Measurements from ENCODE around the gene LMF2. TPM values are rescaled to one million over a fixed set of nuclear protein-coding genes. Genes with fewer than 3 reads are reported as not detected.

Gene LMF2
- total RNA-seq (113 TPM), polyA plus RNA-seq (10 to 100 TPM; 21.5 to 24.2 (median 21.7) TPM)

- Histone ChIP-seq H3K27ac (ENCODE audit: insufficient read depth, low read length, poor library complexity, severe bottlenecking) (peak within 1 kb of the TSS; percentile 95), H3K4me1 (ENCODE audit: control insufficient read depth, insufficient read depth, low read length, poor library complexity, severe bottlenecking) (peaks cover 29% of the 10 kb centered on the region), H3K36me3 (ENCODE audit: control insufficient read depth, insufficient read depth, low read length) (peaks cover 18% of the 10 kb centered on the region), H3K4me3 (ENCODE audit: low read depth, low read length) (peak within 1 kb of the TSS; percentile 82), H3K9me3 (ENCODE audit: control insufficient read depth in 2 of 2, low read length in 2 of 2) (no peaks in the 10 kb centered on the region), H3K27me3 (ENCODE audit: control insufficient read depth, insufficient read depth, low read length) (no peaks in the 10 kb centered on the region)
- Mint-ChIP-seq H3K4me3 (peak within 1 kb of the TSS; percentile 93 to 97 (median 96)), H3K9me3 (no peaks in the 10 kb centered on the region), H3K36me3 (peaks cover 5% of the 10 kb centered on the region), H3K4me1 (peaks cover 0 to 30% (median 14%) of the 10 kb centered on the region in 4 donors), H3K27me3 (peaks cover 4% of the 10 kb centered on the region), H3K27ac (peak within 1 kb of the TSS; percentile 94 to 99 (median 99))
- ATAC-seq (ENCODE audit: low read depth in 2 of 2) (peak; percentile 78 to 79), DNase-seq (peak; percentile 86 to 89 (median 89))
Observed at GRCh38 chr22:50507421-50507990, at the start of gene LMF2. LMF2 (minus strand) TSS chr22:50507702; CDS start chr22:50507675, 27 bp downstream.

GRCh38 chr22:50556703-50557102 is 49.2 kb upstream of the LMF2 start:
- DNase-seq (no peak), ATAC-seq (ENCODE audit: low read depth in 2 of 2) (no peak)
- no peaks in the 10 kb centered on the region for H3K9me3 ChIP-seq (ENCODE audit: control insufficient read depth in 2 of 2, low read length in 2 of 2)
- H3K4me3 ChIP-seq (ENCODE audit: low read depth, low read length), result no peak overlapping the region
- H3K27ac Mint-ChIP-seq, result no peak overlapping the region
- no peaks in the 10 kb centered on the region for H3K36me3 ChIP-seq (ENCODE audit: control insufficient read depth, insufficient read depth, low read length)
- no peak overlapping the region for H3K27ac ChIP-seq (ENCODE audit: insufficient read depth, low read length, poor library complexity, severe bottlenecking)
- H3K27me3 ChIP-seq (ENCODE audit: control insufficient read depth, insufficient read depth, low read length), result no peaks in the 10 kb centered on the region
- peaks cover 0 to 2% (median 0%) of the 10 kb centered on the region in 7 donors for H3K9me3 Mint-ChIP-seq
- H3K4me1 ChIP-seq (ENCODE audit: control insufficient read depth, insufficient read depth, low read length, poor library complexity, severe bottlenecking), result no peaks in the 10 kb centered on the region
- H3K4me1 Mint-ChIP-seq, result peaks cover 0 to 10% (median 6%) of the 10 kb centered on the region in 4 donors
- H3K36me3 Mint-ChIP-seq, result no peaks in the 10 kb centered on the region
- peaks cover 16% of the 10 kb centered on the region for H3K27me3 Mint-ChIP-seq
- peak overlapping the region in 1 of 4 donors; percentile 14 for H3K4me3 Mint-ChIP-seq

- no peaks in the 10 kb centered on the region for H3K9me3 Mint-ChIP-seq
- H3K36me3 ChIP-seq (ENCODE audit: control insufficient read depth, insufficient read depth, low read length), result no peaks in the 10 kb centered on the region
- H3K27ac Mint-ChIP-seq, result no peak overlapping the region
- no peak overlapping the region for H3K27ac ChIP-seq (ENCODE audit: insufficient read depth, low read length, poor library complexity, severe bottlenecking)
- DNase-seq, result no peak
- no peaks in the 10 kb centered on the region for H3K27me3 ChIP-seq (ENCODE audit: control insufficient read depth, insufficient read depth, low read length)
- peaks cover 0 to 24% (median 10%) of the 10 kb centered on the region in 4 donors for H3K4me1 Mint-ChIP-seq
- no peak for ATAC-seq (ENCODE audit: low read depth in 2 of 2)
- no peak overlapping the region for H3K4me3 ChIP-seq (ENCODE audit: low read depth, low read length)
- peaks cover 5% of the 10 kb centered on the region for H3K27me3 Mint-ChIP-seq
- no peaks in the 10 kb centered on the region for H3K36me3 Mint-ChIP-seq
- H3K9me3 ChIP-seq (ENCODE audit: control insufficient read depth in 2 of 2, low read length in 2 of 2), result no peaks in the 10 kb centered on the region
- peaks cover 22% of the 10 kb centered on the region for H3K4me1 ChIP-seq (ENCODE audit: control insufficient read depth, insufficient read depth, low read length, poor library complexity, severe bottlenecking)
- no peak overlapping the region for H3K4me3 Mint-ChIP-seq
Observed at GRCh38 chr22:50553310-50553709, 45.8 kb upstream of the LMF2 start.

- peak overlapping the region; percentile 73 to 83 (median 80) for H3K4me3 Mint-ChIP-seq
- no peaks in the 10 kb centered on the region for H3K36me3 Mint-ChIP-seq
- DNase-seq, result no peak
- peaks cover 0 to 29% (median 10%) of the 10 kb centered on the region in 4 donors for H3K4me1 Mint-ChIP-seq
- Histone ChIP-seq H3K36me3 (ENCODE audit: control insufficient read depth, insufficient read depth, low read length) (no peaks in the 10 kb centered on the region), H3K4me3 (ENCODE audit: low read depth, low read length) (no peak overlapping the region), H3K27ac (ENCODE audit: insufficient read depth, low read length, poor library complexity, severe bottlenecking) (no peak overlapping the region), H3K4me1 (ENCODE audit: control insufficient read depth, insufficient read depth, low read length, poor library complexity, severe bottlenecking) (peaks cover 28% of the 10 kb centered on the region), H3K27me3 (ENCODE audit: control insufficient read depth, insufficient read depth, low read length) (no peaks in the 10 kb centered on the region), H3K9me3 (ENCODE audit: control insufficient read depth in 2 of 2, low read length in 2 of 2) (no peaks in the 10 kb centered on the region)
- no peak for ATAC-seq (ENCODE audit: low read depth in 2 of 2)
- no peaks in the 10 kb centered on the region for H3K27me3 Mint-ChIP-seq
- no peaks in the 10 kb centered on the region for H3K9me3 Mint-ChIP-seq
- peak overlapping the region in 1 of 3 donors; percentile 69 for H3K27ac Mint-ChIP-seq
Observed at GRCh38 chr22:50551160-50551752, 43.8 kb upstream of the LMF2 start.

GRCh38 chr22:50550395-50550794 is 42.9 kb upstream of the LMF2 start:
- Mint-ChIP-seq H3K9me3 (no peaks in the 10 kb centered on the region), H3K4me3 (peak overlapping the region; percentile 47 to 84 (median 80)), H3K27me3 (no peaks in the 10 kb centered on the region), H3K27ac (peak overlapping the region; percentile 65 to 81 (median 69)), H3K36me3 (no peaks in the 10 kb centered on the region), H3K4me1 (peaks cover 0 to 38% (median 13%) of the 10 kb centered on the region in 4 donors)
- Histone ChIP-seq H3K4me3 (ENCODE audit: low read depth, low read length) (no peak overlapping the region), H3K9me3 (ENCODE audit: control insufficient read depth in 2 of 2, low read length in 2 of 2) (no peaks in the 10 kb centered on the region), H3K4me1 (ENCODE audit: control insufficient read depth, insufficient read depth, low read length, poor library complexity, severe bottlenecking) (peaks cover 36% of the 10 kb centered on the region), H3K27me3 (ENCODE audit: control insufficient read depth, insufficient read depth, low read length) (no peaks in the 10 kb centered on the region), H3K36me3 (ENCODE audit: control insufficient read depth, insufficient read depth, low read length) (no peaks in the 10 kb centered on the region), H3K27ac (ENCODE audit: insufficient read depth, low read length, poor library complexity, severe bottlenecking) (peak overlapping the region; percentile 1)
- DNase-seq (no peak), ATAC-seq (ENCODE audit: low read depth in 2 of 2) (no peak)

- Mint-ChIP-seq H3K36me3 (no peaks in the 10 kb centered on the region), H3K27me3 (no peaks in the 10 kb centered on the region), H3K4me1 (peaks cover 0 to 50% (median 20%) of the 10 kb centered on the region in 4 donors), H3K9me3 (no peaks in the 10 kb centered on the region), H3K27ac (peak overlapping the region; percentile 58 to 89 (median 86)), H3K4me3 (peak overlapping the region; percentile 44 to 83 (median 79))
- ATAC-seq (ENCODE audit: low read depth in 2 of 2), result peak; percentile 2 to 8
- Histone ChIP-seq H3K27me3 (ENCODE audit: control insufficient read depth, insufficient read depth, low read length) (no peaks in the 10 kb centered on the region), H3K4me1 (ENCODE audit: control insufficient read depth, insufficient read depth, low read length, poor library complexity, severe bottlenecking) (peaks cover 48% of the 10 kb centered on the region), H3K27ac (ENCODE audit: insufficient read depth, low read length, poor library complexity, severe bottlenecking) (peak overlapping the region; percentile 83), H3K9me3 (ENCODE audit: control insufficient read depth in 2 of 2, low read length in 2 of 2) (no peaks in the 10 kb centered on the region), H3K4me3 (ENCODE audit: low read depth, low read length) (peak overlapping the region; percentile 19), H3K36me3 (ENCODE audit: control insufficient read depth, insufficient read depth, low read length) (no peaks in the 10 kb centered on the region)
- no peak for DNase-seq
Observed at GRCh38 chr22:50548921-50549790, 41.7 kb upstream of the LMF2 start.

GRCh38 chr22:50548040-50548920 is 40.8 kb upstream of the LMF2 start:
- H3K4me3 ChIP-seq (ENCODE audit: low read depth, low read length), result no peak overlapping the region
- Mint-ChIP-seq H3K27ac (peak overlapping the region; percentile 72 to 92 (median 92)), H3K9me3 (no peaks in the 10 kb centered on the region), H3K4me1 (peaks cover 0 to 48% (median 21%) of the 10 kb centered on the region in 4 donors), H3K36me3 (no peaks in the 10 kb centered on the region), H3K27me3 (no peaks in the 10 kb centered on the region), H3K4me3 (peak overlapping the region; percentile 67 to 80 (median 74))
- peak; percentile 61 to 66 for ATAC-seq (ENCODE audit: low read depth in 2 of 2)
- H3K36me3 ChIP-seq (ENCODE audit: control insufficient read depth, insufficient read depth, low read length), result no peaks in the 10 kb centered on the region
- peaks cover 52% of the 10 kb centered on the region for H3K4me1 ChIP-seq (ENCODE audit: control insufficient read depth, insufficient read depth, low read length, poor library complexity, severe bottlenecking)
- no peaks in the 10 kb centered on the region for H3K9me3 ChIP-seq (ENCODE audit: control insufficient read depth in 2 of 2, low read length in 2 of 2)
- H3K27me3 ChIP-seq (ENCODE audit: control insufficient read depth, insufficient read depth, low read length), result no peaks in the 10 kb centered on the region
- peak overlapping the region; percentile 83 for H3K27ac ChIP-seq (ENCODE audit: insufficient read depth, low read length, poor library complexity, severe bottlenecking)
- peak; percentile 53 to 77 (median 69) for DNase-seq
